IPS-18c (cell line): ENCODE measurements around the gene ZWILCH.
"Not testable (repeated sequence)": the region's sequence is repeated elsewhere in the genome, so short reads cannot be mapped to it uniquely, and the experiment has no call there.

Experiments used
- H3K4me3 ChIP-seq: 2 replicates; pipeline ENCODE4 v1.7.0; 2013; ENCODE audit warnings: low read depth, mild to moderate bottlenecking, low read length, moderate library complexity; ENCODE audit not compliant: insufficient read depth
- H3K9me3 ChIP-seq: one replicate; pipeline ENCODE4 v1.6.1; 2013; ENCODE audit warnings: mild to moderate bottlenecking, low read length, moderate library complexity; ENCODE audit not compliant: control insufficient read depth, insufficient read depth

ZWILCH gene

DNA sequence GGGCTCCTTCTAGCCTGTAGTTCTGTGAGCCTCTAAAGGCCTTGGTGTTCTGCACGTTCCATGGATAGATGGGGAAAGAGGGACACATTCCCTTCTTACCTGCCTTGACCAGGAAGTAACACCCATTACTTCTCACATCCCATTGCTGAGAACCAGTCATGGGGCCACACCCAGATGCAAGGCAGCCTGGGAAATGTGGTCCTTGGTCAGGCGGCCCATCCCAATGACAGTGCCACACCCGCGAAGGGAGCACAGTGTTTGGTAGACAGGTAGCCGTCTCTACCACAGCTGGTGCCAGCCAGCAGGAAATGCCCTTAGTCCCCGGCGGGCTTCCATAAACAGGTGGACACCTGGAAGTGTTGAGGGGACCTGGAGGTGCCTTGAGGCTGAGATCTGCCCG lies 83.8 kb downstream of the ZWILCH start:
- H3K9me3 ChIP-seq: no peaks in the 10 kb centered on the region
- H3K4me3 ChIP-seq: no peak overlapping the region

DNA sequence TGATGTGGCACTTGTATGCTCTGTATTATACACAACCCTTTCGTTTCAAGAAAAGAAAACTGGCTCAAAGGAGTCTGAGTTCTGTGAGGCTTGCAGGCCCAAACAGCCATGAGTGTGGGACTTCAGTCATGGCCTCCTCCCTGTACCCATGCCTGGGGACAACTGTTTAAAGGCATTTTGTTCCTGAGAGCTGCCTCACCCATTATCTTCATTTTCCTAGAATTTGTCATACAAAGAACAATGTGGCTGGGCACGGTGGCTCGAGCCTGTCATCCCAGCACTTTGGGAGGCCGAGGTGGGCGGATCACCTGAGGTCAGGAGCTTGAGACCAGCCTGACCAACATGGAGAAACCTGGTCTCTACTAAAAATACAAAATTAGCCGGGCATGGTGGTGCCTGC lies 84.3 kb downstream of the ZWILCH start:
- not testable (repeated sequence) for H3K4me3 ChIP-seq, H3K9me3 ChIP-seq

DNA sequence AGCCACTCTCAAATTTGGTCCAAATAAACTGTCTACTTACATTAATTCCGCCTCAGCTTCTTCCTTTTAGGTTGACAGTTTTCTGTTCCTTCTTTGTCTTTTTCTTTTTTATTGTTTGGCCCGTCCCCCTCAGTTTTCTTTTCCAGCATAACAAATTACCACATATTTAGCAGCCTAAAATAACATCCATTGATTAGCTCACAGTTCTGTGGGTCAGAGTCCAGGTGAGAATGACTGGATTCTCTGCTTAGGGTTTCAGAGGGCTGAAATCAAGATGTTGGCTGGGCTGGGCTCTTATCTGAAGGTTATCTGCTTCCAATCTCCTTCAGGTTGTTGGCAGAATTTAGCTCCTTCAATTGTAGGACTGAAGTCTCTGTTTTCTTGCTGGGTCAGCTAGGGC lies 85.3 kb downstream of the ZWILCH start:
- Histone ChIP-seq H3K4me3 (no peak overlapping the region), H3K9me3 (no peaks in the 10 kb centered on the region)

DNA sequence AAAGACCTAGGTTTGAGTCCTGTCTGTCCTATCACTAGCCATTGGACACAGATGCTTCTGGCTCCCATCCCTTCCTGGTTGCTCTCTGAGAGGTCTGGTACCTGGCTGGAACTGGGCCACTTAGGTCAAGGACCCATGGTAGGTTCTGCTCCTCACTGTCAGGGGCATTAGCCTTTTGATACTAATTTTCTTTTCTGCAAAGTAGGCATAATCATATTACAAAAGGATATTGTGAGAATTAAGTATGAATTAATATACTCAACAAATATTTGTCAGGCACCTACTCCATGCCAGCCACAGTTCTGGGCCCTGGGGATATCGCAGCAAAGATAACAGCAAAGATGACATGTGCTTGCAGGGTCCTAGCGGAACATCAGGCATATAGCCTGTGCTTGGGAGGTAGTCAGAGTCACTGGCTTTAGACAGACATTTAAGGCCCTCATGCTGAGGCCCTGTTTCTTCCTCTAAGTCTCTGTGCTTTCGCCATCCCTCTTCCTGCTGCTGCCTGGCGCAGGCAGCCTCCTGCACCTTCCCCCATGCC lies 86.3 kb downstream of the ZWILCH start:
- Histone ChIP-seq H3K4me3 (no peak overlapping the region), H3K9me3 (no peaks in the 10 kb centered on the region)

DNA sequence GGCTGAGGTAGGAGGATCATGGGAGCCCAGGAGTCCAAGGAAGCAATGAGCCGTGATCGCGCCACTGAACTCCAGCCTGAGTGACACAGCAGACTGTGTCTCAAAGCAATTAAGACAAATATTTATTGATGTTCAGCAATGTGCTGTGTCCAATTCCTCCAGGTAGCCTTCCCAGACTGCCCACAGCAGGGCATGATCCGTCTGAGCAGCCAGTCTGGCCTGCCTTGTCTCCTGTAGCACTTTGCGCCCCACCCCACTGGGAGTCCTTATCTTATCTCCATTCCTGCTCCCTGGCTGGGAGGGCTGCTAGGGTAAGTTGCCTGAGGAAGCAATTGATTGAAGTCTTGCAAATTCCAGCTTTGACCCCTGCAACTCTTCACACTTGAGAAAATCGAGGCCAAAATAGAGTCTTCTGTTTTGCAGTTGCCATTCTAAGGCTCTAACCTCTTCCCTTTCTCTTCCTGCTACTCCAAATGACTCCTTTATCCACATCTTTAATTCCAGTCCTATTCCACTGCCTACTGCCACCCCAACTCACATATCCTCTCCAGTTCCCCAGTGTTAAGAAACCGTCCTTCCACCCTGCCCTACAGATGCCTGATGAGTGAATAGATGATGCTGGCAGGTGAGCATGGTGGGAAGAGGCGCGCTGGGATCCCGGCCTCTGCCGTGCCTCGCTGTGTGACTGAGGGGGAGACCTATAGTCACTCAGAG lies 87.5 kb downstream of the ZWILCH start:
- no peak overlapping the region for H3K4me3 ChIP-seq
- H3K9me3 ChIP-seq: no peaks in the 10 kb centered on the region

DNA sequence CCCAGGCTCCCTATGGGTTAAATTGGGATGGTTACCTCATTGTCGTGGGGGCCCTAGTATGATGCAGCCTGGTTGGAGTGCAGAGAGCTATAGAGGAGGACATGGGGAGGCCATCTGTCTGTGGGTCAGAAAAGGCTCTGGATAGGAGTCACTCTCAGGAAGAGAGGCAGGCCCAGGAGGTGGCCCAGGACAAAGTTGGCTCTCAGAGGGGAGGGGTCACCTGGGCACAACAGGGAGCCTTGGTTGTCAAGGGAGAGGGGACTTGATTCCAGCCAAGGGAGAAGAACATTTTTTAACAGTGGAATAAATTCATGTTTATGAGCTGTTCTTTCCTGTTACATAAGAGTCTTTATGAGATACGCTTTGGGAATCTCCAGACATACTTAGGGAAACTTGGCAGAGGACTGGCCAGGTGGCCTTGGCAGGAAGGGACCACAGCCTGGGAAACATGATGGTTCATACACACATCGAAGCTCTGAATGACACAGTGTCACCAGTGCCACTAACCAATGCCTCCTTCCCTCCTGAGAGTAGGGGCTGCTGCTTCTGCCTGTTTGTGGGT lies 88.2 kb downstream of the ZWILCH start:
- H3K4me3 ChIP-seq: no peak overlapping the region
- no peaks in the 10 kb centered on the region for H3K9me3 ChIP-seq

DNA sequence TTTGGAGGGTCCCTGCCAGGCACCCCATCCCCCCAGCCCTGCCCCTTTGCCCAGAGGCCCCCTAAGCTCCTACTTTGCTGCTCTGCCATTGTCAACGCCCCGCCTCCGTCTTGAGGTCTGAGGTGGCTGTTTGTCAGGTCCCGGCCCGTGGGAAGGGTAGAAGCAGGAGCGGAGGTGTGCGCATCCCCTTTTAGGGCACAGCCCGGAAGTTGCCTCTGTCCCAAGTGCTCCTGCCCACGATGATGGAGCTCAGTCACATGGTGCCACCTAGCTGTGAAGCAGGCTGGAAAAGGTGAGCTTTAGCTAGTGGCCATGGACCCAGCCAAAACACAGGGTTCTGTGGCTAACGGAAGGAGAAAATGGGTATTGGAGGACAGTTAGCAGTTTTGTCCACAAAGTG lies 89.2 kb downstream of the ZWILCH start:
- H3K4me3 ChIP-seq: no peak overlapping the region
- H3K9me3 ChIP-seq: no peaks in the 10 kb centered on the region

DNA sequence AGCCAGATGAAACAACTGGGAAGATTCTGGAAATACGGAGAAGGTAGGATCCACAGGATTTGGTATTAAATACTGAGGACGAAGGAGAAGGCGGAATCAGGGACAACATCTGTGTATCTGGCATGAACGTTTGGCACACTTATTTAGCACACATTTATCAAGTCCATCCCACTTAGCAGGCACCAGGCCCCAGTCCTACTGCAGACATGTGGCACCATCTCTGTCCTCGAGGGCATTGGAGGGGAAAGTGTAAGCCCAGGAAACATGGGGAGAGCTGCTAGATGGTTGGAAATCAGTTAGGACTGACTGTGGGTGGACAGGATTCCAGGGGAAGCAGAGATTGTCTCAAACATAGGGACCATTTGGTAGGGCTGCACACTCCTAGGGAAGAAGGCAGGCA lies 89.7 kb downstream of the ZWILCH start:
- H3K4me3 ChIP-seq: no peak overlapping the region

DNA sequence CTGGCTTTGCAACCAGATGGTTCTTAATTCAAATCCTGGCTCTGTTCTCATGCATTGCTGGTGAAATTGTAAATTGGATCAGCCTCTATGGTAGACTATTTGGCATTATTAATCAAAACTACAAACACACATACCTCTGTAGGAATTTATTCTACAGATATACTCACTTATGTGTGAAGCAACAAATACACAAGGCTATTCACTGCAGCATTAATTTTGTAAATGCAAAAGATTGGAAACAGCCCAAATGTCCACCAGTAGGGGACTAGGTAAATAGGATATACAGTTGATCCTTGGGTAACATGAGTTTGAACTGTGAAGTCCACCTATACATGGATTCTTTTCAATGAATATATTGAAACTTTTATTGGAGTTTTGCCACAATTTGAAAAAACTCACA lies 90.2 kb downstream of the ZWILCH start:
- no peak overlapping the region for H3K4me3 ChIP-seq
- H3K9me3 ChIP-seq: no peaks in the 10 kb centered on the region

More for the DNA sequence above, 89.7 kb downstream of the ZWILCH start:
- H3K9me3 ChIP-seq: no peaks in the 10 kb centered on the region

DNA sequence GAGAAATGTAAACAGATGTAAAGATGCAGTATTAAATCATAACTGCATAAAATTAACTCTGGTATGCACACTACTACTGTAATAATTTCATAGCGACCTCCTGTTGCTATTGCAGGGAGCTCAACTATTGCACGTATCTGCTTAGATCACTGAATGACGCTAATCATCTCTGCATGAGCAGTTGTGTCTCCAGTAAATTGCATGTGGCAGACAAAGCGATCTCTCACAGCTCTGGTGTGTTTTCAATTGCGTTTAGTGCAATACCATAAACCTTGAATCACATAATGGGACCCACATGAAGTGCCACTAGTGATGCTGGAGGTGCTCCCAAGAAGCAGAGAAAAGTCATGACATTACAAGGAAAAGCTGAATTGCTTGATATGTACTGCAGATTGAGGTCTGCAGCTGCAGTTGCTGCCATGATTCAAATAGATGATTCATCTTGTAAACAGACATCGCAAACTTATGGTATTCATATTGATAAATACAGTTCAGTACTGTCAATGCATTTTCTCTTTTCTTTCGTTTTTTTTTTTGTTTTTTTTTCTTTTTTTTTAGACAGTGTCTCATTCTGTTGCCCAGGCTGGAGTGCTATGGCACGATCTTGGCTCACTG lies 90.9 kb downstream of the ZWILCH start:
- H3K9me3 ChIP-seq: no peaks in the 10 kb centered on the region
- no peak overlapping the region for H3K4me3 ChIP-seq

DNA sequence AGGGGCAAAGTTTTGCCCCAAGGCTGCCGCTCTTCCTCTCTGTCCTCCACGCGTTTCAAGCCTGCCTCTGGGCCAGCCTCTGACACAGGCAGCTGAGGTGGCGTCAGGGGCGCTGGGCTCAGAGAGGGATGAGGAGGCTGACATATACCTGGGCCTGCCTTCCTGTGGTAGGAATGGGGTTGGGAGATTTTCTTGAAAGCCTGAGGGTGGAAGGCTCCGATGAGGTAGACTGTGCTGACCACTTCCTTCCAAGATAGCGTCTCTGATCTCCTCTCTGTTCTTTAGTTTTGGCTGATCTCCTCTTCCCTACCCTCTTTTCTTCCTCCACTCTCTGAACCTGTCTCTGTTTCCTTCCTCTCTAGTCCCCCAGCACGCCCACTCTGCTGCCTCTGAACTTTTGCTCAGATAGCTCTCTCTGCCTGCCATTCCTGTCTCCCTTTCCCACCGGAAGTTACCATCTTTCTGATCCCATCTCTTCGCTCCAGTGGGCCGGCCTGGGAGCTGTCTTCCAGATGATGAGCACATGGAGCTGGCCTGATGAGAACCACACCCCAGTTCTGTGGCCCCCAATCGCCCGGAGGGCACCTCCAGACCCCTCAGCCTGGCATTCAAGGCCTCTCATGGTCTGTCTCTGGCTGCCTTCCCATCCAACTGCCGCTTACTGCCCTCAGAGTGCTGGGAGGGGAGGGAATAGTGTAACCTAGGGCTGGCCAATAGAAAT lies 93.1 kb downstream of the ZWILCH start:
- H3K9me3 ChIP-seq: peaks cover 2% of the 10 kb centered on the region
- no peak overlapping the region for H3K4me3 ChIP-seq
